Activated T-cell treated with anti-CD3 and anti-CD28 coated beads, Interleukin-2, amount 50 U/mL, for 1 hour (primary cell): Measurements from ENCODE around the gene CAMTA1.
A peak's percentile ranks its signal among the peaks of the same experiment; 100 is the strongest.

ENCODE experiments used
- DNase-seq: peaks from one replicate; pipeline ENCODE4 v3.0.0-alpha.2; 2020

The CAMTA1 gene

GRCh38 chr1:6777813-6778212 is 7.4 kb upstream of the CAMTA1 start:
- DNase-seq, result no peak

- DNase-seq, result no peak
Observed at GRCh38 chr1:6779089-6779805, 6.0 kb upstream of the CAMTA1 start.

- DNase-seq, result no peak
Observed at GRCh38 chr1:6782151-6782550, 3.1 kb upstream of the CAMTA1 start.

- no peak for DNase-seq
Observed at GRCh38 chr1:6783221-6783620, 2.0 kb upstream of the CAMTA1 start.

GRCh38 chr1:6783936-6784559 is 1.2 kb upstream of the CAMTA1 start:
- DNase-seq, result no peak

GRCh38 chr1:6784560-6785317 is 515 bp upstream of the CAMTA1 start:
- DNase-seq, result peak; percentile 97

GRCh38 chr1:6785728-6786505 is 663 bp downstream of the CAMTA1 start:
- peak; percentile 58 for DNase-seq

GRCh38 chr1:6788946-6789345 is 3.7 kb downstream of the CAMTA1 start:
- no peak for DNase-seq

GRCh38 chr1:6790146-6790545 is 4.9 kb downstream of the CAMTA1 start:
- no peak for DNase-seq

GRCh38 chr1:6794164-6794563 is 8.9 kb downstream of the CAMTA1 start:
- no peak for DNase-seq

- DNase-seq, result no peak
Observed at GRCh38 chr1:6795203-6795602, 9.9 kb downstream of the CAMTA1 start.

GRCh38 chr1:6795661-6796060 is 10.4 kb downstream of the CAMTA1 start:
- DNase-seq, result no peak

GRCh38 chr1:6796095-6796494 is 10.8 kb downstream of the CAMTA1 start:
- no peak for DNase-seq

GRCh38 chr1:6799499-6799898 is 14.2 kb downstream of the CAMTA1 start:
- no peak for DNase-seq

- DNase-seq, result no peak
Observed at GRCh38 chr1:6800745-6801144, 15.5 kb downstream of the CAMTA1 start.

- DNase-seq, result no peak
Observed at GRCh38 chr1:6801199-6801598, 15.9 kb downstream of the CAMTA1 start.

- no peak for DNase-seq
Observed at GRCh38 chr1:6801966-6802365, 16.7 kb downstream of the CAMTA1 start.

GRCh38 chr1:6802454-6802853 is 17.2 kb downstream of the CAMTA1 start:
- no peak for DNase-seq

- no peak for DNase-seq
Observed at GRCh38 chr1:6802893-6803292, 17.6 kb downstream of the CAMTA1 start.

GRCh38 chr1:6803357-6803756 is 18.1 kb downstream of the CAMTA1 start:
- no peak for DNase-seq

- no peak for DNase-seq
Observed at GRCh38 chr1:6805004-6805416, 19.8 kb downstream of the CAMTA1 start.

- no peak for DNase-seq
Observed at GRCh38 chr1:6807782-6808181, 22.5 kb downstream of the CAMTA1 start.

GRCh38 chr1:6809461-6809860 is 24.2 kb downstream of the CAMTA1 start:
- no peak for DNase-seq
